NCI-H1436 (cell line): ENCODE measurements around the gene GSK3A.

Source experiments
- DNase-seq: peaks from one replicate; lab custom pipeline; 2025; lab: John Stamatoyannopoulos, UW

Gene GSK3A

DNA sequence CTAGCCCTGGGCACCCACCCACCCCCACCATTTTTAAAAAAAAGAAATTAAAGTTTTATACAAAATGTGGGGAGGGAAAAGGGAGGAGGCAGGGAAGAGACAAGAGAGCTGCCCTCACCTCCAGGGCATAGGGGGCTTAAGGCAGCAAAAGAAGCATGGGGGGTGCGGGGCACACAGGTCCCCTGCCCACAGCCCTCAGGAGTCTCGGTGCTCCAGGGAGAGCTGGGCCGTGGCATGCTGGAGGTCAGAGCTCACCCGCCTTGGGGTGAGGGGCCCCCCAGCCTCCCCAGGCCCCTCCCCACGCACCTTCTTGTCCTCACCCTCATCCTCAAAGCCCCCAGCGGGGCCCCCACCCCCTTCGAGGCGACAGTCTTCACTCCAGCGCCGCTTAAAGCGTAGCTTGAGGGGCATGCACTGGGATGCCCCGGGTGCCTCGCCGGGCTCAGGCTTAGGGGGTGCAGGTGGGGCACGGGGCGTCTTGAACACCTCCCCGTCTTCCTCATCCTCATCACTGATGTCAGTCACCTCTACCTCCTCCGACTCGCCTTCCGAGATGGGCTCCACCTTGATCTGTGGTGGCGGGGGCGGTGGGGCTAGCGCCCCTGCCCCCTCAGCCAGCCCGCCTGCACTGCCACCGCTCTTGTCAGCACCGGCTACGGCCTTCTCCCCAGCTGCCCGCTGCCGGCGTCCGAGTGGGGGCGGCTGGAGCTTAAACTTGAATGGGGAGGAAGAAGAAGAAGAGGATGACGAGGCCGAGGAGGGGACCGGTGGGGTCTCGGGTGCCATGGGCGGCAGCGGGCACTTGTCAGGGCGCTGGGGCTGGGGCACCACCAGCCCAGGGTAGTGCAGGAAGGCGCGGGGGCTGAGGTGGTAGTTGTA is 6.1 kb upstream of the GSK3A start:
- DNase-seq = no peak

DNA sequence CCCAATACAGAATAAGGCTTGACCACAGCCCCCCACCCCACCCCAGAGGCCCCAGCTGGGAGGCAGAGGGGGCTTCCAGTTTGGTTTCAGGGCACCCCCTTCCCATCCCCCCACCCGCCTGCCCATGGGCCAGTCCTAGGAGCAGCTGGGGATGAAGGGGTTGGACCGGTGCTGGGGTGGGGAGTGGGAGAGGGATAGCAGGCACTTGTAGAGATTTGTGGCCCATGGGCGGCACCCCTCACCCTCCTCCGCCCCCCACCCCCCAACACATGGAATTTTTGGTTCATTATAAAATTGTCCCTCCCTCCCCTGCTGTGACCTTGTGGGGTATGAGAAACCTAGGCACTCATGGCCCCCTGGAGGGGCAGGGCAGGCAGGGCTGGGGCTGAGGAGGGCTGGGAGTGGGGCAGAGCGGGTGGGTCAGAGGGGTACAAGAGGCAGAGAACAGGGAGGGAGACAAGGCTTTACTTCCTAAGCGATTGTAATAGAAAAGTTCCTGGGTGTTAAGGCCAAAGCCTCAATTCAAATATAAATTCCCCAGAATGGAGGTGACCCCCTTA is 5.3 kb upstream of the GSK3A start:
- DNase-seq = no peak

DNA sequence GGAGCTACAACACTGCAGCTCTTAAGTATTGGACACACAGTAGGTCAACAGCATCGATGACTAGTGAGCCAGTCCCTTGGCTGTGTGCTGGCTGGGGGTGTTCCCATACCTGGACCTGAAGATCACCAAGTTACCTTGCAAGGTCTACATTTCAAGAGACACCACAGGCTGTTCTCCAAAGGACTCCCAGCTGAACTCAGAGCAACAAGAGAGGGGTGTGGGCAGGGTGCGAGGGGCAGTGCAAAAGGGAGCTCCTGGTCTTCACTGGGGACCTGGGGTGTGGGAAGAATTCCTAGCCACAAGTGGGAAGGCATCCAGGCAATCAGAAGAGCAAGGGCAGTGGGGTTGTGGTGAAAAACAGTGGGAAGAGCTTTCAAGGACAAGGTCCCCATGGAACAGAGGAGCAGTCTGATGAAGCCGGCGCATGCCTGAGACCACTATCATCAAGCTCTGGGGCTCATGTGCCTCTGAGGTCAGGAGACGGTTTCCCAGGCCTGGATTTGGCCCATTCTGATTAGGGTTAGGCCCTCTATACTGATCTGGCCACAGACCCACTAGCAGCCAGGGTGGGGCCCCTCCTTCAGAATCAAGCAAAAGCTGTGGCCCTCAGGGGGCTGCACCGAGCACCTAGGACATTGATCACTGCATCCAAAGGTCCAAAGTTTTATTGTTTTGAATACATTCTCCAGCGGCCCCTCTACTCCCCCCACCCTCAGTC is 4.7 kb upstream of the GSK3A start:
- no peak for DNase-seq

DNA sequence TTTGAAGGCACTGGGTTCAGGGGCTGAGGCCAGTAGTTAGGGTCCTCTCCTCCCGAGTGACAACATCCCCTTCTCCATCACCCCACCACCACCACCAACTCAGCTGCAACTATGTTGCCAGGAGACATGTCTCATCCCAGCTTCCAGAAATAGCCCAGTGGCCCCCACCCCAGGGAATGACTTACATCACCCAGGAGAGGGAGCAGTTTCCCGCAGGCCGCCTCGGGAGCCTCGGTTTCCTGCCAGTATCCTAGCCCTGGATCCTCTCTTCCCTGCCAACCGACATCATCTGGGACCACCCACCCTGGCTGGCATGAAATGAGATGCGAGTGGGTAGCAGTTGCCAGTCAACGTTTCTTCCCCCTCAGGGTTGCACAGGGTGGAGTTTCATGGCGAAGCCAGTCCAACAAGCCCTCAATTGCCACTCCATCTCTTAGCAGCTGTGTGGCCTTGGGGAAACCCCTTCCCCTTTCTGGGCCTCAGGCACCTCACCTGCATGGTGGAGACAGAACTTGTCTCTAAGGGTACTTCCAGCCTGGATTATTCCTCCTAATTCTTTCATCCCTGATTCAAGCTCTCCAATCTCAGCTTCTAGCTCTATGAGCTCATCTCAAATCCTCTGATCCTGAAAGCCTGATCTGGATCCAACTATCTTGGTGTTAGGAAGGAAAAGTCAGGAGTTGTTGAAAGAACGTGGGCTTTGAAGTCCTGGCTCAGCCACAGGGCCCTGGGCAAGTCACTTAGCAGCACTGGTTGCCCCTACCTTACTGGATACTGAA is 3.9 kb upstream of the GSK3A start:
- no peak for DNase-seq

DNA sequence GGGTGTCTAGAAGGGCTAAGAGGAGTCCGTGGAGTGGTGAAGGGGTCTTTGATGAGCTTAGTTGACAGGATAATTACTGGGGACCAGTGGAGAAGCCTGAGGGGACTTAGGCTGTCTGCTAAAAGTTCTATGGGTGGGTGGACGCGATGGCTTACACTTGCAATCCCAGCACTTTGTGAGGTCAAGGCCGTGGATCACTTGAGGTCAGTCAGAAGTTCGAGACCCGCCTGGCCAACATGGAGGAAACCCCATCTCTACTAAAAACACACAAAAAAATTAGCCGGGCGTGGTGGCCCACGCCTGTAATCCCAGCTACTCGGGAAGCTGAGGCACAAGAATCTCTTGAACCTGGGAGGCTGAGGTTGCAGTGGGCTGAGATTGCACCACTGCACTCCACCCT is 2.8 kb upstream of the GSK3A start:
- DNase-seq = no peak

DNA sequence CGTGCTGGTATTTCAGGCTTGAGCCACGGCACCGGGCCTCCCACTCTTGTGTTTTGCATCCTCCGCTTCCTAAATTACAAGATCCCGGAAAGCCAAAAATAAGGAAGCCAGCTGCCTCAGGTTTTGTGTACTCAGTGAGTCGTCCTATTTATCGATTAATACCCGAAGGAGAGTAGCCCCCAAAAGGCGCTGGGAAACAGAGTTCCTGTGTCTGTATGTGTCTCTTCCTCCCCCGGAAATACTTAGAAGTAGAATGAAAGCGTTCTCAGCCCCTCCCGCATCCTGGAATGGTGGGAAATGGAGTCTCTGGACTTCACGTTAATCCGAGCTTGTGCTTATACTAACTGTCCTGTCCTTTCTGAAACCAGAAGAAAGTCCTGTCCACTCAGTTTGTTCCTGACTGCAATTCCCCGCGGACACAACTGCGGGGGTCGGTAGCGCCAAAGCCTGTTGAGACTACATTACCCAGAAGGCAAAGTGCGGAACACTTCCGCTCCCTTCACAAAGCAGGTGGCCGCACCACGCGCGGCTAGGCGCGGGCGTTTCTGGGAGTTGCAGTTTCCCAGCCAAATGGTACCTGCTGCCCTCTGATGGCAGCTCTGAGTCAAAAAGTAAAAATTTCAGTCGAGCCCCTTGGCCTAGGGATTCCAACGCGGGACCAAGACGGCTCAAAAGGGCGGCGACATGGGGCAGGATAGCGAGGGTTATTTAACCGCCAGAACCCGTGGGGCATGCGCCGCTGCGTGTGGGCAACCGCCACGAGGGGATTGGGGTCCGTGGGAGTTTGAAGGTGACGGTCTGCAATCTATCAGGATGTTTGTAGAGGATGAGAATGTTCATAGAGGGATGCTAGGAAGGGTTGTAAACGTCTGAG is 2.2 kb upstream of the GSK3A start:
- DNase-seq = peak; percentile 87

DNA sequence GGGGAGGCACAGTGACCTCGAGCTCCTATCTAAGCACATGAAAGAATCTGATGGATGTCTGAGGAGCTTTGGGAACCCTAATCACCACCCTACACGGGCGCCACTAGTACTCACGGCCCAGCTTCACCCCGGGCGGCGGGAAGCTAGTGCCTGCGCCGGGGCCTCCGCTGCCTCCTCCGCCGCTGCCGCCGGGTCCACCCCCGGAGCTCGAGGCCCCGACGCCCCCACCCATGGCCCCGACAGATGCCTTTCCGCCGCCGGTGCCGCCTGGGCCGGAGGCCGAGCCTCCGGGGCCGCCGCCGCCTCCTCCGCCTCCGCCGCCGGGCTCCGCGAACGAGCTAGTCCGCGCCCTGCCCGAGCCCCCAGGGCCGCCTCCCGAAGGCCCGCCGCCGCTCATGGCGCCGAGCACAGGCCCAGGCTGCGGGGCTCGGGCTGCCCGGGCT is 312 bp downstream of the GSK3A start:
- no peak for DNase-seq

DNA sequence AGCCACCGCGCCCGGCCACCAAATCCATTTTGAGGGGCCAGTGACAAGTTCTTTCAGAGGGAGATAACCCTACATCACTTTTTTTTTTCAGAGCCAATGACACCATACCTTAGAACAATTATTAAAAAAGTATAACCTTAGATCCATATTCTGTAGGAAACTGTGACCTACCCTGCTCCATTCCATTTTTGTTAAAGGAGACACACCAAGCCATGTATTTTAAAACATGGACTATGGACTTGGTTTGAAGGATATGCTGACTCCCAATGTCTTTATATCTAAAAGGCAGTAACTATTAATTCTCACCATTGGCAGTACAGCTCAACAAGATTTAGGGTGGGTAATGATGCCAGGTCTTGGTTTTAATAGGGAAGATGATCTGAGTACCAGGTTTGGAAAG is 1.1 kb downstream of the GSK3A start:
- DNase-seq = no peak

DNA sequence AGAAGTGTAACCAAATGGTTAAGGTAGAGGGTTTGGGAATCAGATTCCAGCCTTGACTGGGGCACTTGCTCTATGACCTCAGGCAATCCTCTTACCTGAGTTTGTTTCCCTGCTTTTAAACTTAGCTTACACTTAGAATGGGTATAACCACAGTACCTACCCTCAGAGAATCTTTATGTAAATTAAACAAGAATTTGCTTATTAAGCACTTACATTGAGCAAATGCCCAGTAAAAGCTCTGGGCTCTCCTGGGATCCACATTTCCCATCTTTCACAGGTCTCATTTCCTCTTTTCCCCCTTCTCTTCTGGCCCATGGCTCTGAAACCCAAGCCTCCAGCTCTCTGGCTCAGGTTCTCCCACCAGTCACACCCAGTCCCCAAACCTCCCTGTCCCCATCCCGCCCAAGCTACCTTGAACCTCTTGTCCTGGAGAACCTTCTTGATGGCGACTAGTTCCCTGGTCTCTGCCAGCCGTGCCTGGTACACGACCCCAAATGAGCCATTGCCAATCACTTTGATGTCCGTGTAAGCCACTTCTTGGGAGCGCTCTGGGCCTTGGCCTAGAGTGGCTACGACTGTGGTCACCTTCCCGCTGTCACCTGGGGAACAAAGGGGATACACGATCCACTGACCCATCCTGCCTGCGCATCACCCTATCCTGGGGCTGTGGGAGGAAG is 2.7 kb downstream of the GSK3A start:
- DNase-seq = no peak

DNA sequence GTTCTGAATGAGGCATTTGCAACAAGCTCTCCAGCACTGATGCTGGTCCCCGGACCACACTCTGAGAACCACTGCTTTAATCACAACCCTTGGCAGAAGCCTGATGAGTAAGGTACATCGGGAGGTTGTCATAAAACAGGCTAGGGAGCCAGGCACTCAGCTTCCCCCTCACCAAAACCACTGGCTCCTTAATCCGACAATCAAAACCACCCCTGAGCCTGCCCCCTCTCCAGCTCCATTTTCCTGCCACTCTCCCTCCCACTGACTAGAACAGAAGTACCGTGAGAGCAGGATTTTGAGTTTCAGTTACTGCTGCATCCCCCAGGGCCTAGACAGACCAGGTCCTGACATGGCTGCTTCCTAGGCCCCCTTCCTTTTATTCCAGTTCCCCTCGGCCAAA is 7.2 kb downstream of the GSK3A start:
- DNase-seq = no peak

DNA sequence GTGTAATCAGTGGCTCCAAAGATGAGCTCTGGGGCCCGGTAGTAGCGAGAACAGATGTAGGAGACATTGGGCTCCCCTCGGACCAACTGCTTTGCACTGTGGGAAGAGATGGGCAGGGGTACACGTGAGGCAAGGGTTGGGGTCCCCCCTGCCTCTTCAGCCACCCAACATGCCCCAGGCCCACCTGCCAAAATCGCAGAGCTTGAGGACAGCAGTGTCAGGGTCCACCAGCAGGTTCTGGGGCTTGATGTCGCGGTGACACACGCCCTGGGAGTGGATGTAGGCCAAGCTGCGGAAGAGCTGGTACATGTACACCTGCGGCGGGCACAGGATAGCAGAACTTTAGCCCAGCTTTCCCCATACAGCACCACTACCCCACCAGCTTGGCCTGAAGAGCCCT is 8.0 kb downstream of the GSK3A start:
- no peak for DNase-seq

DNA sequence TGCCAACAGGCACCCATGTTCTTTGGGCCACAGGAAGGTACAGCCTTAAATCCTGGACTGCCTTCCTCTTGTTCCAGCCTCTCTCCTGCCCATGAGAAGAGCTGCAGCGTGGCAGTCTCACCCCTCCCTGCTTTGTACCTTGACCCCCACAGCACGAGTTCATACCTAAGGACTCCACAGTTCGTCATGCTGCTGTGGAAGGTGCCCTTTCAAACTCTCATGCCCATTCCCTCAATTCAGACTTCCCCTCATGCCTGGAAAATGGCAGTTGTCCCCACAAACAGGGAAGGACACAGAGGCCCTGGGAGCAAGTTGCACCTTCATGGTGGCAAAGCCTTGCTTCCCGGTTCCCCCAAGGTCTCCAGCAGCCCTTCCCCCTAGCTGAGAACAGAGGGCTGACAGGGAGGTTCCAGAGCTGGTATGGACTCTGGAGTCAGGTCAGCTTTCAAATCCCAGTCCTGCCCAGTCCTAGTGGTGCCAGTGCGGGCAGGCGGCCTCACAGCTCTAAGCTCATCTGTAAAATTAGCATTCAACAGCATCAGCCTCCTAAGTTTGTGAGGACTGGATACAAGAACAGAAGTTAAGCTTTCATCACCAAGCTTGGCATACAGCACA is 8.6 kb downstream of the GSK3A start:
- no peak for DNase-seq

DNA sequence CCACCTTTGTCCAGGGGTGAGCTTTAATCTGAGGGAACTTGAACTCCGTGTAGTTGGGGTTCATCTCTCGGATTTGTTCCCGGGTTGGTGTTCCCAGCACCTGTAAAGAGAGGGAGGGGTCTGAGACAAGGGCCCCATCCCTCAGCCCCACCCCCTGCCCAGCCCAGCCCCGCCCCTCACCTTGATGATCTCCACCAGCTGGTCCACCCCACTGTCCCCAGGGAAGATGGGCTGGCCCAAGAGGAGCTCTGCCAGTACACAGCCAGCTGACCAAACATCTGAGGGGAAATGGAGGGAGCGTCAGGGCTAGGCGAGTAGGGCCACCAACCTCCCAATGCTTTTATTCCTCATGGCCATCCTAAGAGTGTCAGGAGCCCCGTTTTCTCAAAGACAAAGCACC is 9.3 kb downstream of the GSK3A start:
- no peak for DNase-seq

DNA sequence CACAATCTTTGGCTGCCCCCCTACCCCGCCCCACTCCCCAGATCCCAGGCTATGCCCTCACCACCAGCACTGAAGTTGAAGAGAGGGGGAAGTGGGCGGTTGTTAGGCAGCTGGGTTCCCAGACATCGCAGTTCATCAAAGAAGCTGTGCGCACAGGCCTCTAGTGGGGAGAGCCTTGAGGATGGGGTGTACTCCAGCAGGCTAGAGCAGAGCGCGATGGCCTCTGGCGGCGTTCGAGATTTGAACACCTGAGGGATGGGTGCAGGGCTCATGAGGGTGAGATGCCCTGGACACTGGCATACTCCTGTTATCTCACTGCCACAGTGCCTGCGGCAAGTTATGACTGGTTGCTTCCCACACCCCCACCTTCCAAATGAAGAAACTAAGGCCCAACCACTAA is 10.0 kb downstream of the GSK3A start:
- DNase-seq = no peak

DNA sequence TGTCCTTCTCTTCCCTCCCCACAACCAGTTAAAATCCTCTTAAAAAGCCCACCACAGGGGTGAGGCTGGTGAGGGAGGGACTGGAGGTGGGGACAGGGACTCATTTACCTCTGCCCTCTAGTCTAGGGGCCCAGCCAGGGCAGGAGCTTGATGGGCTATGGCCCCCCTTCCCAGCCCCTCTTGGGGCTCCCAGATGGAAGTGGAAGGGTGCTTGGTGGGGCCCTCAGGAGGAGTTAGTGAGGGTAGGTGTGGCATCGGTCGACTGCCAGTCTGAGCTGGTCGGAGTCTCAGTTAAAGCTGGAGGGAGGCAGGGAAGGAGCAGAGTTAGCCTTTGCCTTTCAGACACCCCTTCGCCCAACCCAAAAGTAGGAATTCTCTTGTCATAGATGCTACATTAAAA is 11.8 kb downstream of the GSK3A start:
- no peak for DNase-seq

DNA sequence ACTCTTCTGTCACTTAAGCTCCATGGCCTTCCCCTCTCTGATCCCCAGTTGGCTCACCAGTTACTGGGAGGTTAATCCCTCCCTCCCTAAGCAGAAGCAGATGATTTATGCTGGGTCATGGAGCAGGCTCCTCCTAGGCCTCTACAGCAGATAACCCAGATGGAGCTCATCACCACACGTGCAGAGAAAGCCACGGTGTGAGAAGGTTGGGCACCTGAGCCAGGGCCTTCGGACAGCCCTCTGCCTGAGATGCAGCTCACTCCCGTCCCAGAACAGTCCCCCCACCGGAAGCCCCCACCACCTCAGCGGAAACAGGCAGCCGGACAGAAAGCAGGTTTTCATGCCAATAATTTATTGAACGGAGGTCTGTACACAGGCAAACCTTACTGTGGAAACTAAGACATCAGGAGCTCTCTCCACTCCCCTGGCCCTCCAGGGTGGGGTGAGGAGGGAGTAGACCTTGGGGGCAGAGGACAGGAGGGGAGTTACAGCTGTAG is 12.5 kb downstream of the GSK3A start:
- no peak for DNase-seq

DNA sequence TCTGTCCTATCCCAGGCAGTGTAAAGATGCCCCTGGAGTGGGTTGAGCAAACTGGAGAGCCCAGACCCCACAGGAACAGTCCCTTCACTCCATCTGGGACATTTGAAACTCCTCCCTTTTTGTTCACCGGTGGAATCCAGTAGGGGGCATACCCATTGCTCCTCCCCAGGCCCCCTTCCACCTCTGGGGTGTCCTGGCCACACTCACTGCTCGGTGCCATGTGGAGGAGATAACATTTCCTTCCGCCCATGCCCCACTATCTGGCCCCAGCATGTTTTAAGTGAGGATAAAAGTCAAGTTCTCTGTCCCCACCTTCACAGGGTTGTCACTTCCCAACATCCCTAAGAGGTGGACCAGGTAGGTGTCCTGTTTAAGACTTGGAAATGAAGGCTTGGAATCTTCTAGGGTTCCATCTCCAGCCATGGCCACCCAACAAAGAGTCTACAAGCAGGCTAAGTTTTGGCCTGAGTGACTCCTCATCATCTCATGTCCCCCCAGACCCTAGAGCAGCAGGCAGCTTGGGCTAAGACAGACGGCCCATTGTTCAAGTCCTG is 13.0 kb downstream of the GSK3A start:
- DNase-seq = no peak

DNA sequence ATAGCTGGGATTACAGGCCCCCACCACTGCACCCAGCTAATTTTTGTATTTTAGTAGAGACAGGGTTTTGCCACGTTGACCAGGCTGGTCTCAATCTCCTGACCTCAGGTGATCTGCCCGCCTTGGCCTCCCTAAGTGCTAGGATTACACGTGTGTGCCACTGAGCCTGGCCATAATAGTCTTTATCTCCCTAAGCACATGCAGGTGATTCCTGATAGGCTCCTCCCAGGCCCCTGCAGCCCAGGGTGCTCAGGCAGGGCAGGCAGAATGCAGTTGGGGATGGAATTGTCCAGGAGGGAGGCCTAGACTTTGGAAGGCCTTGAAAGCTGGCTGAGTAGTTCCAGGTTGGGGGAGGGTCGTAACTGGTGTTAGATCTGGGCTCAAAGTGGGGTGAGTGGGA is 13.8 kb downstream of the GSK3A start:
- DNase-seq = no peak

DNA sequence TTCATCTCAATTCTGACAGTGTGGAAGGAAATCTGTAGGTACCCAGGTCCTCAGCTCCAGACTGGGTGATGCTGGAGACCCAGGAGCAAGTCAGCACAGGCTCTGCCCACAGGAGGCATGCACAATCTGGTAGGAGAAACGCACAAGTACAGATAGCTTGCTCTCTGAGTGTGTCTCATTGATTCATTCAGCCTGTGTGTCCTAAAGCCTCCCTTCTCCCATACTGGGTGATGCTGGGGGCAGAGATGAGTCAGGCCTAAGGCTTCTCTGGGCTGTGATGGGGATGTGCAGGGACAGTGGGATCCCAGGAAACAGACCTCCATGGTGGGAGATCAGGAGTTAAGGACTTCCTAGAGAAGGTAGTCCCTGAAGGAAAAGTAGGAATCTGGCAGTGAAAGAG is 15.5 kb downstream of the GSK3A start:
- DNase-seq = no peak
